NT2/D1 (cell line): Measurements from ENCODE around the gene TMEM184C.

Experiments used
- SUZ12 ChIP-seq: IDR thresholded peaks from 2 replicates; pipeline ENCODE4 v1.6.1; 2011; ENCODE audit not compliant: insufficient read length, insufficient read depth; ENCODE audit errors: extremely low read depth
- ZNF274 ChIP-seq: IDR thresholded peaks from 2 replicates; pipeline ENCODE4 v1.6.1; 2011; ENCODE audit warnings: mild to moderate bottlenecking, low read depth, low read length

DNA sequence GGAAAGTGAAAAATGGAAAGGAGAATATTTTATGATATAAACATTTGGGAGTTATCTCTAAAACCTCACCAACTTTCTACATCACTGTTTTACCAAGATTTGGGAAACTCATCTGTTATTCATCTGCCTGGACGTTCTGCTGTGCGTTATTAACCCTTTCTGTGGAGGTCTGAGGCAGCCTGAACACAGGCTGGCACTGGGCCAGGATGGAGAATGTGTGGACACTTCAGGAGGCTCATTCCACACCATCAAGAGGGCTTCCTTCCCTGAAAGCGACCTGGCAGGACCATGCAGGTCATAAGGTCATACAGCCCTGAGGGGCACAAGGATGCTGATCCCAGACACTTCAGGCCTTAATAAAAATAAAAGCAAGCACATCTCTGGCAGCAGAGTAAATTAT, 31.2 kb upstream of the TMEM184C start:
- TF ChIP-seq ZNF274, result no peak
- TF ChIP-seq SUZ12, result no peak
